Naive thymus-derived CD4-positive, alpha-beta T cell (primary cell): ENCODE data around the gene SENP8. TPM values are rescaled to one million over a fixed set of nuclear protein-coding genes. Genes with fewer than 3 reads are reported as not detected.

Experiments used
- ATAC-seq: fragments of 150-1000 bp; cut with Tn5 transposase; 2 replicates; pipeline ENCODE4 v1.10.0; 2021; ENCODE audit warnings: mild to moderate bottlenecking, moderate library complexity
- CTCF ChIA-PET: fragments of 350-600 bp; sonication (Branson Sonifier 250); formaldehyde crosslinking; loops from one replicate; lab custom pipeline; 2021; ENCODE audit warnings: antibody characterized with exemption; lab: Charles Lee
- POLR2A ChIA-PET: fragments of 350-600 bp; sonication (Branson Sonifier 250); formaldehyde crosslinking; loops from one replicate; lab custom pipeline; 2021; ENCODE audit warnings: antibody characterized with exemption, inconsistent platforms; lab: Charles Lee
- DNase-seq, 9 donors: peaks; one replicate each; pipeline versions ENCODE4 v3.0.0 to v3.0.0-alpha.2; 2020 to 2022; ENCODE audit warnings: mixed read lengths in 1 of 9
- H3K27ac ChIP-seq: one replicate; pipeline ENCODE4 v1.7.0; 2013; ENCODE audit warnings: mild to moderate bottlenecking, low read depth, low read length, moderate library complexity
- H3K27me3 ChIP-seq, 2 donors: one replicate each; pipeline ENCODE4 v1.7.0; 2013; ENCODE audit warnings: low read length in 2 of 2, mild to moderate bottlenecking in 2 of 2, moderate library complexity in 2 of 2; ENCODE audit not compliant: control insufficient read depth in 2 of 2, insufficient read depth in 2 of 2
- H3K36me3 ChIP-seq, 3 experiments: 1 replicate in 2 of 3; 2 replicates in 1 of 3; pipeline ENCODE4 v1.7.0; 2013; ENCODE audit warnings: low read length in 3 of 3, mild to moderate bottlenecking in 3 of 3, moderate library complexity in 1 of 3; ENCODE audit not compliant: insufficient read depth in 3 of 3, control insufficient read depth in 2 of 3
- H3K4me1 ChIP-seq, 2 donors: one replicate each; pipeline ENCODE4 v1.7.0; 2013; ENCODE audit warnings: low read length in 2 of 2, mild to moderate bottlenecking in 2 of 2, moderate library complexity in 1 of 2; ENCODE audit not compliant: control insufficient read depth in 2 of 2, insufficient read depth in 2 of 2
- H3K4me3 ChIP-seq: 2 replicates; pipeline ENCODE4 v1.7.0; 2013; ENCODE audit warnings: mild to moderate bottlenecking, low read length
- H3K9me3 ChIP-seq, 3 experiments: 1 replicate in 2 of 3; 2 replicates in 1 of 3; pipeline ENCODE4 v1.7.0; 2013; ENCODE audit warnings: low read length in 3 of 3; ENCODE audit not compliant: control insufficient read depth in 2 of 3
- H3K27ac Mint-ChIP-seq, 9 donors: one replicate each; pipeline ENCODE4 v1.8.0; 2020 to 2022; ENCODE audit warnings: mixed read lengths in 9 of 9, mild to moderate bottlenecking in 8 of 9, moderate library complexity in 5 of 9, inconsistent platforms in 2 of 9
- H3K27me3 Mint-ChIP-seq, 5 donors: one replicate each; pipeline ENCODE4 v1.8.0; 2021 to 2022; ENCODE audit warnings: mixed read lengths in 5 of 5, mild to moderate bottlenecking in 1 of 5
- H3K36me3 Mint-ChIP-seq, 5 donors: one replicate each; pipeline ENCODE4 v1.8.0; 2020 to 2022; ENCODE audit warnings: mixed read lengths in 5 of 5, mild to moderate bottlenecking in 3 of 5, inconsistent platforms in 1 of 5
- H3K4me1 Mint-ChIP-seq, 7 donors: one replicate each; pipeline ENCODE4 v1.8.0; 2020 to 2022; ENCODE audit warnings: mixed read lengths in 7 of 7, mild to moderate bottlenecking in 3 of 7, inconsistent platforms in 1 of 7
- H3K4me3 Mint-ChIP-seq, 10 donors: one replicate each; pipeline ENCODE4 v1.8.0; 2020 to 2022; ENCODE audit warnings: mild to moderate bottlenecking in 10 of 10, mixed read lengths in 10 of 10, moderate library complexity in 6 of 10, inconsistent platforms in 2 of 10
- H3K9me3 Mint-ChIP-seq, 11 donors: one replicate each; pipeline ENCODE4 v1.8.0; 2020 to 2022; ENCODE audit warnings: mixed read lengths in 11 of 11, mild to moderate bottlenecking in 4 of 11, inconsistent platforms in 1 of 11, moderate library complexity in 1 of 11
- intact Hi-C, 2 donors: fragments of 100-400 bp; cut with micrococcal nuclease; formaldehyde crosslinking; loops; one replicate each; pipeline ENCODE4 v1.15.1; 2023
- polyA plus RNA-seq, 2 donors: library from polyadenylated mRNA; unstranded; fragments of 300-500 nt; fragmentation: Illumina TruSeq; gene quantifications; one replicate each; pipeline ENCODE4 v1.2.3, GENCODE V29; 2021
- total RNA-seq, 6 experiments: library from RNA in 5 of 6; stranded (reverse) in 5 of 6; gene quantifications; 1 replicate in 5 of 6; 2 replicates in 1 of 6; pipeline ENCODE4 v1.2.3 and lab custom pipeline; 2021 to 2026

The SENP8 gene
- total and polyA plus RNA-seq, 7 experiments from 2014 or later = 0.34 to 1.6 (median 1.2) TPM

DNA sequence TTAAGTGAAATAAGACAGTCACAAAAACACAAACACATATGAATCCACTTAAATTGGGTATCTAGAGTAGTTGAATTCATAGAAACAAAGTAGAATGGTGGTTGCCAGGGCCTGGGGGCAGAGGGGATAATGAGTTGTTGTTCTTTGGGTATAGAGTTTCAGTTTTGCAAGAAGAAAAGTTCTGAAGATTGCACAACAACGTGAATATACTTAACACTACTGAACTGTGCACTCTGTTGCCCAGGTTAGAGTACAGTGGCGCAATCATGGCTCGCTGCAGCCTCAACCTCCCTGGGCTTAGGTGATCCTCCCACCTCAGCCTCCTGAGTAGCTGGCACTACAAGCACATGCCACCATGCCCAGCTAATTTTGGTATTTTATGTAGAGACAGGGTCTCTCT, 64.5 kb downstream of the SENP8 start:
- no peak for ATAC-seq
- intact Hi-C loops = no loop called here
- Histone ChIP-seq H3K4me1 (no peaks in the 10 kb centered on the region), H3K4me3 (no peak overlapping the region), H3K27me3 (no peaks in the 10 kb centered on the region), H3K9me3 (no peaks in the 10 kb centered on the region), H3K27ac (no peak overlapping the region), H3K36me3 (no peaks in the 10 kb centered on the region)
- peaks cover 23 to 54% (median 34%) of the 10 kb centered on the region in 5 donors for H3K27me3 Mint-ChIP-seq
- H3K36me3 Mint-ChIP-seq = no peaks in the 10 kb centered on the region
- H3K4me3 Mint-ChIP-seq = no peak overlapping the region
- no peak overlapping the region for H3K27ac Mint-ChIP-seq
- ChIA-PET POLR2A (no interaction called here), CTCF (no interaction called here)
- DNase-seq = no peak
- no peaks in the 10 kb centered on the region for H3K4me1 Mint-ChIP-seq
- no peaks in the 10 kb centered on the region for H3K9me3 Mint-ChIP-seq

DNA sequence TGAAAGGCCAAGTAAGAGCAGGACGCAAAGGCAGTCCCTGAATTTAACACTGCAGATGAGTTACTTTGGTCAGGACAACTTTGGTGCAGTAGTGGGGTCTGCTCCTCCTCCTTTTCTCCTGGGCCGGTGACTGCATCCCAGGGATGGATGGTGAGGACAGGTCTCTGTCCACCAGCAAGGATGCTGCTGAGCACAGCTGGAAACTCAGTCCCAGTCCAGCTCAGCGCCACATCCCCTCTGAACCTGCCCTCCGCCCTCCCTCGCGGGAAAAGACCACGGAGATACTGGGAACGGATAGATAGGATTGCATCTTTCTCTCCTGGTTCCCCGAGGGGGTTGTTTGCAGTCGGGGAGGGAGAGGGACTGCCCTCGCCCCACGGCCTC, 65.6 kb downstream of the SENP8 start:
- no peak overlapping the region for H3K4me3 Mint-ChIP-seq
- no peaks in the 10 kb centered on the region for H3K4me1 ChIP-seq
- ChIA-PET POLR2A (no interaction called here), CTCF (no interaction called here)
- H3K27ac ChIP-seq = no peak overlapping the region
- H3K9me3 ChIP-seq = no peaks in the 10 kb centered on the region
- H3K36me3 ChIP-seq = no peaks in the 10 kb centered on the region
- no peak for DNase-seq
- peaks cover 23 to 62% (median 34%) of the 10 kb centered on the region in 5 donors for H3K27me3 Mint-ChIP-seq
- no peaks in the 10 kb centered on the region for H3K27me3 ChIP-seq
- no peak overlapping the region for H3K4me3 ChIP-seq
- H3K27ac Mint-ChIP-seq = no peak overlapping the region
- no peaks in the 10 kb centered on the region for H3K9me3 Mint-ChIP-seq
- ATAC-seq = no peak
- H3K4me1 Mint-ChIP-seq = no peaks in the 10 kb centered on the region
- intact Hi-C loops = no loop called here
- H3K36me3 Mint-ChIP-seq = no peaks in the 10 kb centered on the region

DNA sequence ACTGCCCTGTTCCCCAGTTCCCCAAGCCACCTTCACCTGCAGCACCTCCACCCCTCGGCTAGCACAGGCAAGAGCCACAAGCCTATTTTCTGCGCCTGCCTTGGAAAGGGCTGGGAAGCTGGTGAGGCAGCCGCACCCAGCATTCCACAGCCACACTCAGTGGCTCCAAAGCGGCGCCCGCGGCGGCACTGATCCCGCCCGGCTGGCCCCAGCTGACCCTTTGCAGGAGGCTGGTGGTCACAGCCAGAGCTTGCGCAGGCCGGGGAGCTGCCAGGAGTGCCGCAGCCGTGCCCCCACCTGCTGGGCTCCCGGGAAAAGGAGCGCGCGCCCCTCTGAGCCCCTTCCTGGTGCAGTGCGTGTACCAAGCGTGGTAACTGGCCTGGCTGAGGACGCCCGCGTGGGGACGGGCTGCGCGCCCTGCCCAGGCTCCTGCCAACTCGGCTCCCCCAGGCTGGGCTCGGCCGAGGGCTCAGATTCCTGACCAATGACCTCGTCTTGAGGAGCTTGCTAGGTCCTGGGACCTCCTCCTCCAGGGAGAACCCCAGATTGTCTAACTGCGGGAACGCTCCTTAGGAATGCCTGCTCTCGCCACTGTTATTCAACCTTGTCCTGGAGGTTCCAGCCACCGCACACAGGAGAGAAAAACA, 66.1 kb downstream of the SENP8 start:
- H3K4me3 Mint-ChIP-seq = no peak overlapping the region
- no peak overlapping the region for H3K27ac Mint-ChIP-seq
- intact Hi-C loops = no loop called here
- peak in 1 of 9 donors; percentile 18 for DNase-seq
- Histone ChIP-seq H3K9me3 (no peaks in the 10 kb centered on the region), H3K27ac (no peak overlapping the region), H3K27me3 (no peaks in the 10 kb centered on the region), H3K4me1 (no peaks in the 10 kb centered on the region), H3K36me3 (no peaks in the 10 kb centered on the region), H3K4me3 (no peak overlapping the region)
- no peaks in the 10 kb centered on the region for H3K9me3 Mint-ChIP-seq
- no peaks in the 10 kb centered on the region for H3K36me3 Mint-ChIP-seq
- H3K4me1 Mint-ChIP-seq = no peaks in the 10 kb centered on the region
- CTCF ChIA-PET = no interaction called here
- ATAC-seq = no peak
- peaks cover 26 to 66% (median 34%) of the 10 kb centered on the region in 5 donors for H3K27me3 Mint-ChIP-seq
- POLR2A ChIA-PET = no interaction called here

DNA sequence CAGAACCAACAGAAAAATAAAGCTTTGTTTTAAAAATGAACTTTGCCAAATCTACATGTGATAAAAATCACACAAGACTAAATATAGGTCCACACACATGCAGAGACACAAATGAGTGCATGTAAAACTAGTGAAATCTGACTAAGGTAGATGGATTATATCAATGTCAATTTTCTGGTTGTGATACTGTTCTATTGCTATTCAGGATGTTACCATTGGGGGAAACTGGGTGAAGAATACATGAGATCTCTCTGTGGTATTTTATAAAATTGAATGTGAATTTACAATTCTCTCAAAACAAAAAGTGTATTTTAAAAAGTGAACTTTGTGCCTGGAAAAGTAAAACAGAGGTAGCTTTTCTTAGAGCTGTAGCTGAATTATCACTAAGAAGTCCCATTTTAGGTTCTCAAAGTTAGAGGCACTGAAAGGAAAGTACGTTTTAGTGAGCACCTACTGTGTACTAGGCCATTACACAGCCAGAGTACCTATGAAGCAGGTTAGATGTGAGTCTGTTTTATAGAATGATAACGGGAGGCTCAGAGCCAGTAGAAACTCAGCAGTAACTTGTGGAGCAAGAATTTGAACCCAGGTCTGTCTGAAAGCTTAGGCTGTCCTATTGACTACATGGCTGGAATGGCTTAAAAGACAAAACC, 71.2 kb downstream of the SENP8 start:
- Mint-ChIP-seq H3K27ac (no peak overlapping the region), H3K4me1 (no peaks in the 10 kb centered on the region), H3K9me3 (no peaks in the 10 kb centered on the region), H3K4me3 (no peak overlapping the region), H3K36me3 (no peaks in the 10 kb centered on the region), H3K27me3 (peaks cover 18 to 57% (median 25%) of the 10 kb centered on the region in 5 donors)
- no peak for DNase-seq
- Histone ChIP-seq H3K9me3 (no peaks in the 10 kb centered on the region), H3K4me3 (no peak overlapping the region), H3K4me1 (no peaks in the 10 kb centered on the region), H3K27ac (no peak overlapping the region), H3K36me3 (no peaks in the 10 kb centered on the region), H3K27me3 (no peaks in the 10 kb centered on the region)
- intact Hi-C loops = no loop called here
- ATAC-seq = no peak
- POLR2A ChIA-PET = no interaction called here
- CTCF ChIA-PET = interaction anchor here (1.2 kb wide), 1 partner anchor 12 kb away, joined by 3 read pairs; no protein-coding TSS in a partner anchor

DNA sequence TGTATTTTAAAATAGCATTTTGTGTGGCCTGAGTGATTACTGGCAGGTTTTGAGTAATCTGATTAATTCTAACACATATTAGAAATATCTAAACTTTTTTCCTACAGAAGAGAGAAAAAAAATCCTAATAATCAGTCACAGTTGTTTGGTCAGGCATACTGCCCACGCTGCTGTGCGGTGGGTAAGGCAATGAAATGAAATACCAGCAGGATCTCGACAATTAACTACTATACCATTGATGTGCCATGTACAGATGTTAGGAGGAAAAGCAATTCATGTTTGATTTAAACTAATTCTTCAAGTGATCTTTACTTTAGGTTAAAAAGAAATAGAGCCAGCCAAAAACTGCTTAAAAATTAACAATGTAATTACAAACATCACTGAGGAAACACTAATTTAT, 74.2 kb downstream of the SENP8 start:
- ATAC-seq (no peak), DNase-seq (no peak)
- Mint-ChIP-seq H3K27me3 (peaks cover 23 to 46% (median 31%) of the 10 kb centered on the region in 5 donors), H3K4me3 (no peak overlapping the region), H3K27ac (no peak overlapping the region), H3K4me1 (peaks cover 0 to 5% (median 0%) of the 10 kb centered on the region in 7 donors), H3K9me3 (no peaks in the 10 kb centered on the region), H3K36me3 (peaks cover 0 to 1% (median 0%) of the 10 kb centered on the region in 5 donors)
- Histone ChIP-seq H3K27ac (no peak overlapping the region), H3K36me3 (no peaks in the 10 kb centered on the region), H3K9me3 (no peaks in the 10 kb centered on the region), H3K4me3 (no peak overlapping the region), H3K27me3 (no peaks in the 10 kb centered on the region), H3K4me1 (no peaks in the 10 kb centered on the region)
- CTCF ChIA-PET = no interaction called here
- POLR2A ChIA-PET = no interaction called here
- intact Hi-C loops = loop anchor here (10.0 kb wide), 2 partner anchors 78 to 342 kb away; partner anchors contain the start of genes MYO9A (in 1 of the 2) and SENP8 (in 1 of the 2)

Other genes starting within 250 kb of the SENP8 start
- 10 to 100 TPM; 21.6 to 53.3 (median 29.7) TPM for gene MYO9A, start 253 bp upstream of the SENP8 start, total RNA-seq
- 10 to 100 TPM in 1 of 2 donors, 1 to 10 TPM in 1; 8.4 to 20.7 TPM for gene MYO9A, start 253 bp upstream of the SENP8 start, polyA plus RNA-seq
- not detected for gene GRAMD2A, start 79.4 kb downstream of the SENP8 start, total RNA-seq
- not detected for gene GRAMD2A, start 79.4 kb downstream of the SENP8 start, polyA plus RNA-seq
- 1,000 to 10,000 TPM in 1 of 5 experiments, 100 to 1,000 TPM in 4; 237 to 1,627 (median 329) TPM for gene PKM, start 112.8 kb downstream of the SENP8 start, total RNA-seq
- 100 to 1,000 TPM; 422 to 485 TPM for gene PKM, start 112.8 kb downstream of the SENP8 start, polyA plus RNA-seq
- 100 to 1,000 TPM in 4 of 5 experiments, 10 to 100 TPM in 1; 75.8 to 129 (median 127) TPM for gene PARP6, start 154.2 kb downstream of the SENP8 start, total RNA-seq
- gene PARP6, start 154.2 kb downstream of the SENP8 start, polyA plus RNA-seq = 10 to 100 TPM; 19.7 to 41.6 TPM
- gene CELF6, start 201.8 kb downstream of the SENP8 start, total RNA-seq = 1 to 10 TPM; 1.2 to 5.7 (median 3.8) TPM
- gene CELF6, start 201.8 kb downstream of the SENP8 start, polyA plus RNA-seq = under 1 TPM; 0.10 to 0.59 TPM